CD4-positive, CD25-positive, alpha-beta regulatory T cell (primary cell): ENCODE data around the gene ALPK1. TPM values are rescaled to one million over a fixed set of nuclear protein-coding genes. Genes with fewer than 3 reads are reported as not detected.

Source experiments
- polyA plus RNA-seq, 4 donors: library from polyadenylated mRNA; unstranded; fragments of 300-500 nt; fragmentation: Illumina TruSeq; gene quantifications; one replicate each; pipeline ENCODE4 v1.2.3, GENCODE V29; 2021
- total RNA-seq: library from RNA; stranded (reverse); gene quantifications from one replicate; pipeline ENCODE4 v1.2.3, GENCODE V29; 2022

ALPK1 gene
- total and polyA plus RNA-seq, 5 donors from 2014 or later: 0.23 to 6.2 (median 1.1) TPM

Other genes with a start within 250 kb of the ALPK1 start
- gene FAM241A, start 151.9 kb upstream of the ALPK1 start, total RNA-seq: 3.9 TPM
- gene FAM241A, start 151.9 kb upstream of the ALPK1 start, polyA plus RNA-seq: 1 to 10 TPM; 3.0 to 4.9 (median 3.5) TPM
- 10.9 TPM for gene AP1AR, start 65.6 kb upstream of the ALPK1 start, total RNA-seq
- gene AP1AR, start 65.6 kb upstream of the ALPK1 start, polyA plus RNA-seq: 10 to 100 TPM; 19.2 to 20.7 (median 19.6) TPM
- 32.1 TPM for gene TIFA, start 11.5 kb upstream of the ALPK1 start, total RNA-seq
- 10 to 100 TPM; 51.3 to 82.3 (median 63.9) TPM for gene TIFA, start 11.5 kb upstream of the ALPK1 start, polyA plus RNA-seq
- gene NEUROG2, start 218.8 kb downstream of the ALPK1 start, total RNA-seq: not detected
- gene NEUROG2, start 218.8 kb downstream of the ALPK1 start, polyA plus RNA-seq: not detected